SIG-M5 treated with dmso at 0.1 percent for 504 hours (cell line): Measurements from ENCODE around the gene PI16.
"Not testable (repeated sequence)": the region's sequence is repeated elsewhere in the genome, so short reads cannot be mapped to it uniquely, and the experiment has no call there.

Experiments used
- DNase-seq: peaks from one replicate; lab custom pipeline; 2025; ENCODE audit not compliant: unreplicated experiment; lab: John Stamatoyannopoulos, UW

Gene PI16

DNA sequence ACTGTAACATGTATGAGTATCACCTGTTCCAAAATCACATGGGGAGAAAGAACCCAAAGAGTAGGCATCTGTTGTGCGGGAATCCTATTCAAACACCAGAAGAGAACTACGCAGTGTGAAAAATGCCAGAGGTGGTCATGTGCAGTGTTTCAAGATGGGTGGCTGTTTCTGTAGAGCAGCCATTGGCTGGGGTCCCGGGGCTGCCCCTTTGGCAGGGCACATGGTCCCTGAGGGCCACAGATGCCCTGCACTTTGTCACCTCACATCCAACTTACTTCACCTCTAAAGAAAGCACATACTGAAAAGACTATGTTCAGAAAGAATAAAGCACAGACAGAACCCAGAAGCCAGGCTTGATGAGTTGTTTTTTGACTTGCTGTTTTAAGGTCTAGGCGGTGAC, 19.1 kb downstream of the PI16 start:
- no peak for DNase-seq

GRCh38 chr6:36975231-36976006, 20.9 kb downstream of the PI16 start:
- no peak for DNase-seq

- DNase-seq, result no peak
Observed at GRCh38 chr6:36976007-36976264, 21.4 kb downstream of the PI16 start.

- DNase-seq, result no peak
Observed at GRCh38 chr6:36976509-36976908, 22.0 kb downstream of the PI16 start.

GRCh38 chr6:36976931-36977330, 22.4 kb downstream of the PI16 start:
- no peak for DNase-seq

- no peak for DNase-seq
Observed at GRCh38 chr6:36977470-36977941, 23.0 kb downstream of the PI16 start.

GRCh38 chr6:36978421-36979346, 24.1 kb downstream of the PI16 start:
- DNase-seq, result no peak

DNA sequence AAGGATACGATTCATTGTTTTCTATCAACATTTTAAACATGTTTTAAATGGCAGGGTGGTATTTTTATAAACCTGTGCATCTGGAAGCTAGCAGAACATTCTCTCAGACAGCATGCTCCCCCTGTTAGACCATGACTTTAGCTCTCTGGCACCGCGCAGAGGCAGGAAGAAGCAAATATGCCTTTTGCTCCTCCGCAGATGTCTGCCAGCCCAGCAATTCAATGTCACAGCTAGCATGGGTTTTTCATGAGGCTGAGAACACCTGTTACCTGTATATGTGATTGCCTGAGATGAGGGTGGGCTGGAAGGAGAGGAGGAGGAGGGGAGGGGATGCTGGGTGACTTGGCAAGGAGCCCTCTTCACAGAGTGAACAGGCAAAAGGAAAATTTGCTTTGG, 24.8 kb downstream of the PI16 start:
- DNase-seq, result no peak

- no peak for DNase-seq
Observed at GRCh38 chr6:36980129-36980528, 25.6 kb downstream of the PI16 start.

GRCh38 chr6:36980876-36981619, 26.5 kb downstream of the PI16 start:
- DNase-seq, result no peak

DNA sequence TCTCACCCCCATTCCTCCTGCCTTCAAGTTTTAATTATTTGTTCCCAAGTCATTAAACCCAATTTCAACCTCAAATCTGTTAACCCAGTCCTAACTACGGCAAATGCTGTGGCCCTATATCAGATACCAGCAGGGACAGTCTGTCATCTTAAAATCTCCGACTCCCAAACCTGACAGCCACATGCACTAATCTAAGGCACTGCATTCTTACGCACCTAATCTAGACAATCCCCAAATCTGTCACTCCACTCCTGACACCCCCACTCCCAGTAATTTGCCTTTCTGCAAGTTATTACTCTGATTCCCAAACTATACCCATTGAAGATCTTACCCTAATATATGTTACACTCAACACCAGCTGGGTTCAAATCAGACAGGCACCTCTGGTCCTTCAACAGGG, 29.0 kb downstream of the PI16 start:
- no peak for DNase-seq

- DNase-seq, result peak; percentile 47
Observed at GRCh38 chr6:36984581-36985416, 30.3 kb downstream of the PI16 start.

DNA sequence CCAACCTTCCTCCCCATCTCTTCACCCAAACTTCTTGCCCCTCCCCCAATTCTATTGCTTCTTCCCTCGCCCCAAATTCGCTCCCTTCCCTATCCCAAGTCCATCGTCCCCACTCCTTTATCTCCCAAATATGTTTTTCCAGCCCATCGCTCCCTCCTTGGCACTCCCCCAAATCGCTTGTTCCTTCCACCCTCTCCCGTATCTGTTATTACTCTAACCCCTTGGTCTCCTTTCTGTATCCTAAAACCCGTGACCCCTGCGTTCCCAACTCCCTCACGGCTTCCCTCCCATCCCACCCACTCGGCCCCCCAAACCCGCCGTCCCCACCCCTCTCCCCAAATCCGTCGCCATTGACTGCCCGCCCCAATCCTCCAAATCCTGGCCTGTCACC, 30.9 kb downstream of the PI16 start:
- no peak for DNase-seq

- DNase-seq, result peak; percentile 80
Observed at GRCh38 chr6:36985808-36986703, 31.5 kb downstream of the PI16 start, which contains the start of gene MTCH1. Gene MTCH1 (minus strand): TSS chr6:36986196. CDS start chr6:36986173, 23 bp downstream.

DNA sequence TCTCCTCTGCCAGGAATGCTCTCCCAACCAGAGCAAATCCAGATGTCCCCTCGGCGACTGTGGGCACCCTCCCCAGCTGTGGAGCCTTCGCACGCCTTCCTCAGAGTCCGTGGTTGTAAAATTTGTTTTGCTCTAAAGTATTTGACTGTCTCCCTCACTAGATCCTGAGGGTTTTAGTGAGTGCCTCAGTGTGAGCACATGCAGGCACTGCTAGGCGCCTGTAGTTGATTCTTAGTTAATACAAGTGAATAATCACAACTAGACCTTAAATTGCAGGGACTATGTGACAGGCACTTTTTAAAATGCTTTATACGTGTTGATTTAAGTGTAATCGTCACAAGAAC, 32.1 kb downstream of the PI16 start:
- DNase-seq, result no peak

DNA sequence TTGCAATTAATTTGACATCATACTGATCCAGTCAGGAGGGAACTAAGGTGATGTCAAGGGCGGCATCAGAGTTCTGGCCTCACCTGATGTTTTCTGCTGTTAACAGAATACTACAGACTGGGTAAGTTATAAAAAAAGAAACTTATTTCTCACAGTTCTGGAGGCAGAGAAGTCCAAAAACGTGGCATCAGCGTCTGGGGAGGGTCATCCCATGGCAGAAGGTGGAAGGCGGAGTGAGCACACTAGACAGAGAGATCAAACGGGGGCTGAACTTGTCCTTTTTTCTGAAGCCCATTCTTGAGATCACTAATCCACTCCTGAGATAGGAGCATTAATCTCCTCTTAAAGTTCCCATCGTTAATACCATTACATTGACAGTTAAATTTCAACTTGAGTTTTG, 34.7 kb downstream of the PI16 start:
- no peak for DNase-seq

- not testable (repeated sequence) for DNase-seq
Observed at GRCh38 chr6:36990401-36990800, 35.9 kb downstream of the PI16 start.

GRCh38 chr6:36997811-36998722, 43.5 kb downstream of the PI16 start:
- no peak for DNase-seq

DNA sequence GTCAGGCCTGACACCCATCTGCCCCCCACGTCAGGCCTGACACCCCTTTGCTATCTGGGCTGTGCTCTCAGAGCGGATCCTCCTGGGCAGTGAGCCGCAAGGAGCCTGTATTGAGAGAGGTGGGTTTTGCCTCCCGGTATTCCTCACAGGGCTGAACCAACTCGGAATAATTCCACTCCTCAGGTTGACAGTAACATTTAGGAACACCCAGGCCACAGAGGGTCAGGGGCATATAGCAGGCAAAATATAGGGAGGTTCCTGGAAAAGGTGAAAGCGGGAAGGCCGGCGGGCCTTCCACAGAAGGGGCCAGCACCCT, 44.1 kb downstream of the PI16 start:
- DNase-seq, result no peak
